ENCODE measurements around the gene ELMO2. TPM values are rescaled to one million over a fixed set of nuclear protein-coding genes. Genes with fewer than 3 reads are reported as not detected.

The ELMO2 gene
- total and polyA plus RNA-seq, 2 donors (not counting 1 experiment from before 2014, with no cell fraction given) = 22.1 to 41.7 TPM

- no peak overlapping the region for H3K4me2 ChIP-seq (replicated peaks; ENCODE audit: low read depth, low read length, poor library complexity, severe bottlenecking)
Measured at GRCh38 chr20:46354207-46354555, 52.2 kb downstream of the ELMO2 start.

DNA sequence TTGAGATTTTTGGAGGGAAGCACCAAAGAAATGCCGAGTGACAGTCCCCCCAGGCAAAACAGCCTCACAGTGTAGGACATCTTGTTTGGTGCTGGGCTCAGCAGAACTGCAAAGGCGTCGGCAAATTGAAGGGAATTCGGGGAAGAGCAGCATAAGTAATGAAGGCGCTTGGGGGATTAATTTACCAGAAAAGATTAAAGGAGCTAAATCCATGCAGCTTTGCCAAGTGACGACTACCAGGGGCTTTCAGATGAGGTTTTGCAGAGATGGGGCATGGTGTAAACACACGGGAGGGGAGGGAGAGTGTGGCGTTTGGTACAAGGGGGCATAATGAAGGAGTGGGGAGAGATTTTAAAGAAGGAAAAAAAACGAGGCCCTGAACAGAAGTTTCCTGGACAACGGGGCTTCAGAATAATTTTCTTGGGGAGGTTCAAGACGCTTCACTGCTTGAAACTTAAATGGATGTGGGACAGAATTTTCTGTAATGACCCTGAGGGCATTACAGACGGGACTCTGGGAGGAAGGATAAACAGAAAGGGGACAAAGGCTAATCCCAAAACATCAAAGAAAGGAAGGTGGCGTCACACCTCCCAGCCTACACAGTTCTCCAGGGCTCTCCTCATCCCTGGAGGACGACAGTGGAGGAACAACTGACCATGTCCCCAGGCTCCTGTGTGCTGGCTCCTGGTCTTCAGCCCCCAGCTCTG is 52.8 kb downstream of the ELMO2 start:
- no peak overlapping the region for H2AFZ ChIP-seq (ENCODE audit: insufficient read depth, low read depth, low read length, poor library complexity, severe bottlenecking)
- CTCF ChIA-PET = no interaction called here
- H3K4me2 ChIP-seq (replicated peaks; ENCODE audit: low read depth, low read length, poor library complexity, severe bottlenecking) = no peak overlapping the region
- H3K9ac ChIP-seq (ENCODE audit: low read length) = no peak overlapping the region
- H3K4me3 Mint-ChIP-seq = no peak overlapping the region
- H4K20me1 ChIP-seq (ENCODE audit: control insufficient read depth, insufficient read depth, low read length, poor library complexity, severe bottlenecking) = peaks cover 42% of the 10 kb centered on the region
- H3K9me3 Mint-ChIP-seq (ENCODE audit: insufficient read depth) = no peaks in the 10 kb centered on the region
- no peak overlapping the region for H3K27ac Mint-ChIP-seq
- no peaks in the 10 kb centered on the region for H3K79me2 ChIP-seq (ENCODE audit: control insufficient read depth, insufficient read depth, low read length)
- no peaks in the 10 kb centered on the region for H3K27me3 ChIP-seq (replicated peaks in 1 of 4; ENCODE audit: control extremely low read depth in 1 of 4, control insufficient read depth in 3 of 4, insufficient read depth in 4 of 4, low read length in 3 of 4)
- WGBS (ENCODE audit: insufficient coverage) = 97% methylated on average over 11 of the region's 14 CpGs
- POLR2A ChIA-PET = no interaction called here
- intact Hi-C loops (cut with micrococcal nuclease) = no loop called here
- no peak overlapping the region for H3K27ac ChIP-seq (ENCODE audit: low read length in 2 of 2)
- DNase-seq = no peak
- H3K27me3 Mint-ChIP-seq = no peaks in the 10 kb centered on the region
- H3K9me3 ChIP-seq (ENCODE audit: control extremely low read depth in 1 of 3, control insufficient read depth in 2 of 3, insufficient read depth in 1 of 3, low read length in 2 of 3) = no peaks in the 10 kb centered on the region
- H3K4me1 ChIP-seq (ENCODE audit: control insufficient read depth in 2 of 2, insufficient read depth in 2 of 2, low read length in 2 of 2) = peaks cover 9 to 45% of the 10 kb centered on the region in 2 donors
- H3K4me1 Mint-ChIP-seq = peaks cover 42% of the 10 kb centered on the region
- TF ChIP-seq EZH2 (IDR thresholded peaks at IDR 0.05; ENCODE audit: borderline replicate concordance, insufficient read depth, low read depth, low read length, poor library complexity, severe bottlenecking) = no peak
- TF ChIP-seq, protein P1, sequence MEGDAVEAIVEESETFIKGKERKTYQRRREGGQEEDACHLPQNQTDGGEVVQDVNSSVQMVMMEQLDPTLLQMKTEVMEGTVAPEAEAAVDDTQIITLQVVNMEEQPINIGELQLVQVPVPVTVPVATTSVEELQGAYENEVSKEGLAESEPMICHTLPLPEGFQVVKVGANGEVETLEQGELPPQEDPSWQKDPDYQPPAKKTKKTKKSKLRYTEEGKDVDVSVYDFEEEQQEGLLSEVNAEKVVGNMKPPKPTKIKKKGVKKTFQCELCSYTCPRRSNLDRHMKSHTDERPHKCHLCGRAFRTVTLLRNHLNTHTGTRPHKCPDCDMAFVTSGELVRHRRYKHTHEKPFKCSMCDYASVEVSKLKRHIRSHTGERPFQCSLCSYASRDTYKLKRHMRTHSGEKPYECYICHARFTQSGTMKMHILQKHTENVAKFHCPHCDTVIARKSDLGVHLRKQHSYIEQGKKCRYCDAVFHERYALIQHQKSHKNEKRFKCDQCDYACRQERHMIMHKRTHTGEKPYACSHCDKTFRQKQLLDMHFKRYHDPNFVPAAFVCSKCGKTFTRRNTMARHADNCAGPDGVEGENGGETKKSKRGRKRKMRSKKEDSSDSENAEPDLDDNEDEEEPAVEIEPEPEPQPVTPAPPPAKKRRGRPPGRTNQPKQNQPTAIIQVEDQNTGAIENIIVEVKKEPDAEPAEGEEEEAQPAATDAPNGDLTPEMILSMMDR (IDR thresholded peaks at IDR 0.05) = no peak
- no peak for ATAC-seq (ENCODE audit: low read depth)
- peaks cover 0 to 24% of the 10 kb centered on the region in 2 experiments for H3K36me3 ChIP-seq (replicated peaks in 1 of 2; ENCODE audit: control extremely low read depth in 1 of 2, control insufficient read depth in 1 of 2, extremely low read depth in 1 of 2, insufficient read depth in 2 of 2, low read length in 1 of 2)
- no peak overlapping the region for H3K4me3 ChIP-seq (ENCODE audit: control extremely low read depth in 1 of 5, extremely low read depth in 1 of 5, insufficient read depth in 1 of 5, low read depth in 2 of 5, low read length in 4 of 5)

More at GRCh38 chr20:46354207-46354555, 52.2 kb downstream of the ELMO2 start:
- no peaks in the 10 kb centered on the region for H3K9me3 ChIP-seq (ENCODE audit: control extremely low read depth in 1 of 3, control insufficient read depth in 2 of 3, insufficient read depth in 1 of 3, low read length in 2 of 3)
- peaks cover 42% of the 10 kb centered on the region for H4K20me1 ChIP-seq (ENCODE audit: control insufficient read depth, insufficient read depth, low read length, poor library complexity, severe bottlenecking)
- no peaks in the 10 kb centered on the region for H3K27me3 ChIP-seq (replicated peaks in 1 of 4; ENCODE audit: control extremely low read depth in 1 of 4, control insufficient read depth in 3 of 4, insufficient read depth in 4 of 4, low read length in 3 of 4)
- intact Hi-C loops (cut with micrococcal nuclease) = no loop called here
- ATAC-seq (ENCODE audit: low read depth) = no peak
- no peak for DNase-seq
- H3K27ac ChIP-seq (ENCODE audit: low read length in 2 of 2) = no peak overlapping the region
- peaks cover 0 to 24% of the 10 kb centered on the region in 2 experiments for H3K36me3 ChIP-seq (replicated peaks in 1 of 2; ENCODE audit: control extremely low read depth in 1 of 2, control insufficient read depth in 1 of 2, extremely low read depth in 1 of 2, insufficient read depth in 2 of 2, low read length in 1 of 2)
- ChIA-PET POLR2A (no interaction called here), CTCF (no interaction called here)
- no peak overlapping the region for H3K4me3 ChIP-seq (ENCODE audit: control extremely low read depth in 1 of 5, extremely low read depth in 1 of 5, insufficient read depth in 1 of 5, low read depth in 2 of 5, low read length in 4 of 5)
- no peak overlapping the region for H2AFZ ChIP-seq (ENCODE audit: insufficient read depth, low read depth, low read length, poor library complexity, severe bottlenecking)
- Mint-ChIP-seq H3K27me3 (no peaks in the 10 kb centered on the region), H3K27ac (no peak overlapping the region), H3K4me1 (peaks cover 45% of the 10 kb centered on the region), H3K4me3 (no peak overlapping the region), H3K9me3 (ENCODE audit: insufficient read depth) (no peaks in the 10 kb centered on the region)
- WGBS (ENCODE audit: insufficient coverage) = 100% methylated on average over 2 of the region's 4 CpGs
- peaks cover 3% of the 10 kb centered on the region for H3K79me2 ChIP-seq (ENCODE audit: control insufficient read depth, insufficient read depth, low read length)
- TF ChIP-seq EZH2 (IDR thresholded peaks at IDR 0.05; ENCODE audit: borderline replicate concordance, insufficient read depth, low read depth, low read length, poor library complexity, severe bottlenecking) = no peak
- TF ChIP-seq, protein P1 (IDR thresholded peaks at IDR 0.05) = no peak
- peaks cover 11 to 44% of the 10 kb centered on the region in 2 donors for H3K4me1 ChIP-seq (ENCODE audit: control insufficient read depth in 2 of 2, insufficient read depth in 2 of 2, low read length in 2 of 2)
- no peak overlapping the region for H3K9ac ChIP-seq (ENCODE audit: low read length)
